H9 (cell line): ENCODE data around the gene NBEA. TPM values are rescaled to one million over a fixed set of nuclear protein-coding genes. Genes with fewer than 3 reads are reported as not detected.

Experiments
- DNase-seq: peaks from one replicate; pipeline ENCODE4 v3.0.0-alpha.2; 2017
- H2AFZ ChIP-seq: one replicate; pipeline ENCODE4 v1.6.1; 2013; ENCODE audit warnings: mild to moderate bottlenecking, low read length, control low read depth, moderate library complexity
- H2AK5ac ChIP-seq: 2 replicates; pipeline ENCODE4 v1.6.1; 2013; ENCODE audit warnings: low read length, control low read depth, mixed read lengths; ENCODE audit not compliant: insufficient read length
- H2BK120ac ChIP-seq: one replicate; pipeline ENCODE4 v1.6.1; 2013; ENCODE audit warnings: low read depth, mild to moderate bottlenecking, low read length, control low read depth, inconsistent platforms; ENCODE audit not compliant: poor library complexity, severe bottlenecking
- H2BK12ac ChIP-seq: 2 replicates; pipeline ENCODE4 v1.6.1; 2013; ENCODE audit warnings: low read length, control low read depth, mixed read lengths, low read depth; ENCODE audit not compliant: insufficient read length
- H2BK15ac ChIP-seq: 2 replicates; pipeline ENCODE4 v1.6.1; 2013; ENCODE audit warnings: low read depth, low read length, control low read depth
- H2BK20ac ChIP-seq: one replicate; pipeline ENCODE4 v1.6.1; 2013; ENCODE audit warnings: low read depth, mild to moderate bottlenecking, low read length, control low read depth, inconsistent platforms; ENCODE audit not compliant: poor library complexity, severe bottlenecking
- H2BK5ac ChIP-seq: 2 replicates; pipeline ENCODE4 v1.6.1; 2013; ENCODE audit warnings: low read length, control low read depth, mixed read lengths; ENCODE audit not compliant: insufficient read length
- H3K14ac ChIP-seq: 2 replicates; pipeline ENCODE4 v1.6.1; 2013; ENCODE audit warnings: low read length, control low read depth; ENCODE audit not compliant: insufficient read depth
- H3K18ac ChIP-seq: 2 replicates; pipeline ENCODE4 v1.6.1; 2013; ENCODE audit warnings: low read depth, mild to moderate bottlenecking, mixed read lengths, low read length, control low read depth; ENCODE audit not compliant: insufficient read length
- H3K23ac ChIP-seq: 2 replicates; pipeline ENCODE4 v1.6.1; 2013; ENCODE audit warnings: low read length, control low read depth, mixed read lengths, low read depth; ENCODE audit not compliant: insufficient read length
- H3K23me2 ChIP-seq: 2 replicates; pipeline ENCODE4 v1.6.1; 2013; ENCODE audit warnings: low read depth, mild to moderate bottlenecking, mixed read lengths, low read length, control low read depth; ENCODE audit not compliant: insufficient read length, poor library complexity, severe bottlenecking
- H3K27ac ChIP-seq: 2 replicates; pipeline ENCODE4 v1.5.1; 2013; ENCODE audit warnings: low read length, control low read depth, mixed read lengths, low read depth; ENCODE audit not compliant: insufficient read length
- H3K27me3 ChIP-seq: 2 replicates; pipeline ENCODE4 v1.6.1; 2013; ENCODE audit warnings: low read length, control low read depth, inconsistent platforms; ENCODE audit not compliant: insufficient read depth
- H3K4ac ChIP-seq: 2 replicates; pipeline ENCODE4 v1.6.1; 2013; ENCODE audit warnings: low read depth, mild to moderate bottlenecking, control low read depth, inconsistent platforms, low read length, moderate library complexity
- H3K4me1 ChIP-seq: 2 replicates; pipeline ENCODE4 v1.6.1; 2013; ENCODE audit warnings: low read length, control low read depth, inconsistent platforms; ENCODE audit not compliant: insufficient read depth
- H3K4me2 ChIP-seq: 2 replicates; pipeline ENCODE4 v1.6.1; 2013; ENCODE audit warnings: low read length, control low read depth, mixed read lengths; ENCODE audit not compliant: insufficient read length, insufficient read depth
- H3K56ac ChIP-seq: 2 replicates; pipeline ENCODE4 v1.6.1; 2013; ENCODE audit warnings: low read depth, mild to moderate bottlenecking, mixed read lengths, low read length, control low read depth; ENCODE audit not compliant: insufficient read length
- H3K79me1 ChIP-seq: 2 replicates; pipeline ENCODE4 v1.6.1; 2013; ENCODE audit warnings: low read depth, mild to moderate bottlenecking, moderate library complexity, low read length, control low read depth, inconsistent platforms; ENCODE audit not compliant: insufficient read depth, poor library complexity, severe bottlenecking
- H3K79me2 ChIP-seq: 2 replicates; pipeline ENCODE4 v1.6.1; 2013; ENCODE audit warnings: low read length, control low read depth, inconsistent platforms; ENCODE audit not compliant: insufficient read depth
- H3K9ac ChIP-seq: 2 replicates; pipeline ENCODE4 v1.6.1; 2013; ENCODE audit warnings: low read length, control low read depth, mixed read lengths; ENCODE audit not compliant: insufficient read length; ENCODE audit errors: extremely low read depth
- H3K9me3 ChIP-seq: one replicate; pipeline ENCODE4 v1.6.1; 2013; ENCODE audit warnings: low read depth, low read length, inconsistent platforms; ENCODE audit not compliant: control insufficient read depth
- H3T11ph ChIP-seq: one replicate; pipeline ENCODE4 v1.6.1; 2013; ENCODE audit warnings: mild to moderate bottlenecking, low read length, control low read depth, inconsistent platforms
- H4K20me1 ChIP-seq: one replicate; pipeline ENCODE4 v1.6.1; 2013; ENCODE audit not compliant: control insufficient read depth, insufficient read length, insufficient read depth
- H4K5ac ChIP-seq: 2 replicates; pipeline ENCODE4 v1.6.1; 2013; ENCODE audit warnings: low read depth, mild to moderate bottlenecking, mixed read lengths, low read length, control low read depth; ENCODE audit not compliant: insufficient read length
- H4K8ac ChIP-seq: replicated peaks from 2 replicates; pipeline ENCODE4 v1.6.1; 2013; ENCODE audit warnings: low read length, control low read depth, mixed read lengths, low read depth; ENCODE audit not compliant: insufficient read length
- H4K91ac ChIP-seq: 2 replicates; pipeline ENCODE4 v1.6.1; 2013; ENCODE audit warnings: low read depth, mild to moderate bottlenecking, moderate library complexity, mixed read lengths, low read length, control low read depth; ENCODE audit not compliant: insufficient read length
- H3K27ac Mint-ChIP-seq, 3 experiments: 2 replicates in 2 of 3; 3 replicates in 1 of 3; pipeline ENCODE4 v1.8.0; 2020 to 2021; ENCODE audit warnings: mixed read lengths in 3 of 3, mild to moderate bottlenecking in 1 of 3, moderate library complexity in 1 of 3
- H3K27me3 Mint-ChIP-seq: 2 replicates; pipeline ENCODE4 v1.8.0; 2021; ENCODE audit warnings: low read depth, mild to moderate bottlenecking, moderate library complexity, mixed read lengths
- H3K36me3 Mint-ChIP-seq, 3 experiments: 2 replicates in 2 of 3; 3 replicates in 1 of 3; pipeline ENCODE4 v1.8.0; 2020 to 2021; ENCODE audit warnings: low read depth in 3 of 3, mixed read lengths in 3 of 3; ENCODE audit not compliant: insufficient read depth in 1 of 3
- H3K4me1 Mint-ChIP-seq, 2 experiments: 2 replicates each; pipeline ENCODE4 v1.8.0; 2020; ENCODE audit warnings: mixed read lengths in 2 of 2
- H3K4me3 Mint-ChIP-seq, 2 experiments: 2 replicates in 1 of 2; 3 replicates in 1 of 2; pipeline ENCODE4 v1.8.0; 2020 to 2021; ENCODE audit warnings: mild to moderate bottlenecking in 2 of 2, mixed read lengths in 2 of 2, moderate library complexity in 1 of 2
- H3K9me3 Mint-ChIP-seq, 2 experiments: 2 replicates in 1 of 2; 3 replicates in 1 of 2; pipeline ENCODE4 v1.8.0; 2020; ENCODE audit warnings: mild to moderate bottlenecking in 2 of 2, mixed read lengths in 2 of 2, moderate library complexity in 1 of 2
- CTCF ChIP-seq: fragments of 200-600 bp; sonication (generic); conservative IDR thresholded peaks from 3 replicates; pipeline ENCODE4 v1.8.0; 2021; ENCODE audit warnings: antibody characterized with exemption, mild to moderate bottlenecking
- WGBS: extraction: QIAGEN DNeasy Blood & Tissue Kit; methylation state at CpG from one replicate; pipeline ENCODE4 v1.1.7; 2013; ENCODE audit warnings: missing lambda C conversion rate, low lambda C conversion rate, mixed read lengths; ENCODE audit not compliant: insufficient read length; ENCODE audit errors: extremely low coverage; 5-methylcytosine and 5-hydroxymethylcytosine counted together
- total RNA-seq: library from RNA; stranded (reverse); gene quantifications from 2 replicates; pipeline ENCODE4 v1.2.1, GENCODE V29; 2021

NBEA gene
- total RNA-seq, 1 experiment from 2014 or later = 17.3 TPM

- no peak overlapping the region for H2BK12ac ChIP-seq
- H2AFZ ChIP-seq = no peak overlapping the region
- no peak overlapping the region for H4K8ac ChIP-seq
- no peak overlapping the region for H2AK5ac ChIP-seq
- Mint-ChIP-seq H3K4me1 (no peaks in the 10 kb centered on the region), H3K4me3 (no peak overlapping the region), H3K27me3 (no peaks in the 10 kb centered on the region), H3K9me3 (no peaks in the 10 kb centered on the region), H3K36me3 (no peaks in the 10 kb centered on the region; a peak in 1 of 7 replicates), H3K27ac (no peak overlapping the region)
- H3K27ac ChIP-seq = no peak overlapping the region
- H4K20me1 ChIP-seq = no peaks in the 10 kb centered on the region
- H3K4me1 ChIP-seq = no peaks in the 10 kb centered on the region
- H3K14ac ChIP-seq = no peak overlapping the region
- H3K27me3 ChIP-seq = no peaks in the 10 kb centered on the region
- H3K23ac ChIP-seq = no peak overlapping the region
- H3K79me1 ChIP-seq = no peaks in the 10 kb centered on the region
- H3K9ac ChIP-seq = no peak overlapping the region
- no peak overlapping the region for H3K18ac ChIP-seq
- no peaks in the 10 kb centered on the region for H3K9me3 ChIP-seq
- no peak overlapping the region for H2BK20ac ChIP-seq
- no peaks in the 10 kb centered on the region for H3K79me2 ChIP-seq
- H3K23me2 ChIP-seq = no peaks in the 10 kb centered on the region
- no peak overlapping the region for H3K4ac ChIP-seq
- no peak overlapping the region for H2BK5ac ChIP-seq
- no peak overlapping the region for H2BK15ac ChIP-seq
- H2BK120ac ChIP-seq = no peak overlapping the region
- no CpG with 5 or more reads among the region's 3 CpGs for WGBS
- DNase-seq = no peak
- no peak overlapping the region for H4K91ac ChIP-seq
- TF ChIP-seq CTCF = no peak
- H4K5ac ChIP-seq = no peak overlapping the region
- no peak overlapping the region for H3K56ac ChIP-seq
- H3K4me2 ChIP-seq = no peak overlapping the region
- no peak overlapping the region for H3T11ph ChIP-seq
Measured at GRCh38 chr13:35554972-35555623, 613.0 kb downstream of the NBEA start.
